NCI-H446 (cell line): ENCODE measurements around the gene BMPR1A.
"Not testable (repeated sequence)": the region's sequence is repeated elsewhere in the genome, so short reads cannot be mapped to it uniquely, and the experiment has no call there.

ENCODE experiments used
- DNase-seq, 2 experiments: peaks; one replicate each; lab custom pipeline; 2025; lab: John Stamatoyannopoulos, UW

Gene BMPR1A

GRCh38 chr10:86941426-86941825, 185.0 kb downstream of the BMPR1A start:
- no peak for DNase-seq

- DNase-seq: no peak
Measured at GRCh38 chr10:86941991-86942421, 185.6 kb downstream of the BMPR1A start.

GRCh38 chr10:86942441-86943315, 186.3 kb downstream of the BMPR1A start:
- no peak for DNase-seq

- DNase-seq: no peak
Measured at GRCh38 chr10:86943316-86944030, 187.1 kb downstream of the BMPR1A start.

GRCh38 chr10:86944031-86944419, 187.6 kb downstream of the BMPR1A start:
- DNase-seq: no peak

GRCh38 chr10:86944471-86944870, 188.1 kb downstream of the BMPR1A start:
- DNase-seq: no peak

GRCh38 chr10:86944907-86945306, 188.5 kb downstream of the BMPR1A start:
- no peak for DNase-seq

- peak in 1 of 2 experiments; percentile 15 for DNase-seq
Measured at GRCh38 chr10:86945361-86946212, 189.2 kb downstream of the BMPR1A start.

- no peak for DNase-seq
Measured at GRCh38 chr10:86946213-86947155, 190.1 kb downstream of the BMPR1A start.

- not testable (repeated sequence) for DNase-seq
Measured at GRCh38 chr10:86947806-86948205, 191.4 kb downstream of the BMPR1A start.

GRCh38 chr10:86950349-86950748, 193.9 kb downstream of the BMPR1A start:
- no peak for DNase-seq

GRCh38 chr10:86951184-86951761, 194.9 kb downstream of the BMPR1A start:
- DNase-seq: no peak

- no peak for DNase-seq
Measured at GRCh38 chr10:86952106-86952505, 195.7 kb downstream of the BMPR1A start.

GRCh38 chr10:86952697-86953096, 196.3 kb downstream of the BMPR1A start:
- DNase-seq: not testable (repeated sequence)

- DNase-seq: no peak
Measured at GRCh38 chr10:86953747-86954680, 197.6 kb downstream of the BMPR1A start.

GRCh38 chr10:86954681-86955500, 198.5 kb downstream of the BMPR1A start:
- DNase-seq: no peak

GRCh38 chr10:86955501-86956194, 199.2 kb downstream of the BMPR1A start:
- no peak for DNase-seq
